Thyroid gland (tissue), 4 donors: ENCODE data around the gene ZNF672. TPM values are rescaled to one million over a fixed set of nuclear protein-coding genes. Genes with fewer than 3 reads are reported as not detected.
A peak's percentile ranks its signal among the peaks of the same experiment; 100 is the strongest.

Experiments
- DNase-seq, 2 donors: peaks; one replicate each; pipeline ENCODE4 v3.0.0-alpha.2; 2019
- H3K27ac ChIP-seq, 3 donors: fragments of 200-600 bp; sonication (generic); 1 replicate in 2 of 3; 2 replicates in 1 of 3; pipeline ENCODE4 v1.5.1; 2016 to 2019; ENCODE audit warnings: mild to moderate bottlenecking in 1 of 3, moderate library complexity in 1 of 3
- H3K27me3 ChIP-seq: fragments of 200-600 bp; sonication (generic); one replicate; pipeline ENCODE4 v1.5.1; 2019
- H3K36me3 ChIP-seq, 2 donors: fragments of 200-600 bp; sonication (generic); one replicate each; pipeline ENCODE4 v1.5.1; 2016 to 2019
- H3K4me1 ChIP-seq, 2 donors: fragments of 200-600 bp; sonication (generic); one replicate each; pipeline ENCODE4 v1.5.1; 2017 to 2019
- H3K4me3 ChIP-seq, 3 donors: fragments of 200-600 bp; sonication (generic); replicated peaks in 1 of 3; 1 replicate in 2 of 3; 2 replicates in 1 of 3; pipeline ENCODE4 v1.5.1; 2016; ENCODE audit warnings: mild to moderate bottlenecking in 1 of 3
- H3K9me3 ChIP-seq: fragments of 200-600 bp; sonication (generic); one replicate; pipeline ENCODE4 v1.5.1; 2017
- POLR2A ChIP-seq, 2 donors: fragments of 450-650 bp; IDR thresholded peaks; one replicate each; pipeline ENCODE4 v1.6.1; 2017; ENCODE audit warnings: antibody characterized with exemption in 2 of 2, mild to moderate bottlenecking in 2 of 2, moderate library complexity in 1 of 2
- WGBS, 2 donors: methylation state at CpG; one replicate each; pipeline ENCODE4 v1.1.5; 2017; 5-methylcytosine and 5-hydroxymethylcytosine counted together
- intact Hi-C: fragments of 100-400 bp; cut with DNase I; formaldehyde crosslinking; loops from one replicate; pipeline ENCODE4 v1.15.1; 2023
- total RNA-seq, 4 donors: library from RNA; depleted of rRNA; stranded (reverse); fragments of >200 nt; gene quantifications; one replicate each; pipeline ENCODE4 v1.2.3, GENCODE V29; 2016
- TF ChIP-seq, protein P1 (sequence below), 6 experiments: fragments of 200-600 bp in 3 of 6; fragments of 450-650 bp in 3 of 6; sonication (generic) in 3 of 6; IDR thresholded peaks; one replicate each; pipeline ENCODE4 v1.5.1; 2016 to 2019; ENCODE audit warnings: antibody characterized with exemption in 6 of 6, mild to moderate bottlenecking in 2 of 6, inconsistent platforms in 1 of 6, moderate library complexity in 1 of 6

ZNF672 gene
- total RNA-seq, 4 donors from 2014 or later: 43.5 to 82.2 (median 53.7) TPM

DNA sequence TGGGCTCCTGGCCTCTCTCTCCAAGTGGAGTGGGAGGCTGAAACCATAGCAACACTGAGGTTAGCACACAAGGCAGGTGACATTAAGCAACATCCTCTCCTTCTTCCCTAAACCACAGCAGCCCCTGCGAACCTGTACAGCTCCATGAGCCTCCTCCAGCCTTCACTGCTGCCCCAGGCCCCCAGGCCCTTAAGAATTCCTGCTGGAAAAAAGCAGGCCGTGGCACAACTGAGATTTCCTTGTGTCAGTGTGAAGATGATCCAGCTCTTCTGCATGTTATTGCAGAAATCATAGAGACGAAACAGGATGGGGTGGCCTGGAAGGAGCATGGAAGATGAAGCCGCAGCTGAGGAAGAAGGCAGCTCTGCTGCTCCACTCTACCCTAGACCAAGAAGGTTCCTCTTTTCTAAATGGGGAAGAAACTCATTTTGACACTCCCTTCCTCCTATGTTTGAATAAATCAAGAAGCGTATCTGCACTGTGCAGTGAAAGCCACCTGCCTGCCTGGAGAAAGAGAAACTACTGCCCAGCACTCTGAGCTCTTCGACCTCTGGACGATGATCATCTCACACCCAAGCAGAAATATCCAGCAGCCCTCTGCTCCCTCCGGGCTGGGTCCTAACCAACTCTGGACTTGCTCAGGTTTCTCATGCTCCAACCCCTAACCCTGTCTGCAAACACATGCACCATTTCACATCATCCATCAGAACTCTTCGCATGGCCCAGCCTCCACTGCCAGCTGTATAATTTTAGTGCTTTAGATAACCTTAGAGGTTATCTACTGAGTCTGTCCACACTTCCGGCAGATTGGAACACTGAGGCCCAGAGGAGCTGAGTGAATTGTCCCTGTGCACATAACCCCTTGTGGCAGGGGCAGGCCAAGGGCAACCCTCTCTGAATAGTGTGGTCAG lies 33.0 kb upstream of the ZNF672 start:
- no peak overlapping the region for H3K4me3 ChIP-seq
- H3K27me3 ChIP-seq: no peaks in the 10 kb centered on the region
- TF ChIP-seq, protein P1, sequence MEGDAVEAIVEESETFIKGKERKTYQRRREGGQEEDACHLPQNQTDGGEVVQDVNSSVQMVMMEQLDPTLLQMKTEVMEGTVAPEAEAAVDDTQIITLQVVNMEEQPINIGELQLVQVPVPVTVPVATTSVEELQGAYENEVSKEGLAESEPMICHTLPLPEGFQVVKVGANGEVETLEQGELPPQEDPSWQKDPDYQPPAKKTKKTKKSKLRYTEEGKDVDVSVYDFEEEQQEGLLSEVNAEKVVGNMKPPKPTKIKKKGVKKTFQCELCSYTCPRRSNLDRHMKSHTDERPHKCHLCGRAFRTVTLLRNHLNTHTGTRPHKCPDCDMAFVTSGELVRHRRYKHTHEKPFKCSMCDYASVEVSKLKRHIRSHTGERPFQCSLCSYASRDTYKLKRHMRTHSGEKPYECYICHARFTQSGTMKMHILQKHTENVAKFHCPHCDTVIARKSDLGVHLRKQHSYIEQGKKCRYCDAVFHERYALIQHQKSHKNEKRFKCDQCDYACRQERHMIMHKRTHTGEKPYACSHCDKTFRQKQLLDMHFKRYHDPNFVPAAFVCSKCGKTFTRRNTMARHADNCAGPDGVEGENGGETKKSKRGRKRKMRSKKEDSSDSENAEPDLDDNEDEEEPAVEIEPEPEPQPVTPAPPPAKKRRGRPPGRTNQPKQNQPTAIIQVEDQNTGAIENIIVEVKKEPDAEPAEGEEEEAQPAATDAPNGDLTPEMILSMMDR (IDR thresholded peaks at IDR 0.05): no peak
- no peak for TF ChIP-seq POLR2A (IDR thresholded peaks at IDR 0.05)
- intact Hi-C loops: loop anchor here (5.0 kb wide), 1 partner anchor 188 kb away; no protein-coding TSS in a partner anchor
- no peaks in the 10 kb centered on the region for H3K9me3 ChIP-seq
- WGBS, 2 donors: 75 to 83% methylated on average over 10 of the region's 10 CpGs
- H3K36me3 ChIP-seq: no peaks in the 10 kb centered on the region
- H3K27ac ChIP-seq: no peak overlapping the region
- no peaks in the 10 kb centered on the region for H3K4me1 ChIP-seq
- no peak for DNase-seq

DNA sequence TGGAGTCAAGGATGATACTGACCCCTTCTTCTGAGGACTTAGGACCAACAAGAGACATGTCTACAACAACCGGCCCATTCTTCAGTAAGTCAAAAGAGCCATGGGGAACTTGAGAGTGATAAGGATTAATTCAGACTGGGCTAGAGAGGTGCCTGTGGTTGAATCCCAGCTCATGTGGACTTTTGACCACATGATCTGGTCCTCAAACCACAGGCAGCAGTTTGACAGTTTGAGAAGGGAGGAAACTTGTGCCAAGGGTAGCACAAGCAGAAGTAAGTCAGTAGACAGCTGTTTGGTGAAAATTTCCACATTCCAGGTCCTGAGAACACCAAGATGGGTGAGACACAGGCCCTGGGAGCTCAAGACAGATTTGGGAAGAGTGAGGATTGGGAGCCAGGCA lies 32.1 kb upstream of the ZNF672 start:
- no peak for DNase-seq
- WGBS, 2 donors: 91 to 100% methylated on average over 1 of the region's 1 CpG
- Histone ChIP-seq H3K4me1 (peaks cover 0 to 4% of the 10 kb centered on the region in 2 donors), H3K9me3 (no peaks in the 10 kb centered on the region), H3K36me3 (no peaks in the 10 kb centered on the region), H3K27me3 (no peaks in the 10 kb centered on the region), H3K27ac (no peak overlapping the region), H3K4me3 (no peak overlapping the region)
- intact Hi-C loops: loop anchor here (5.0 kb wide), 1 partner anchor 189 kb away; no protein-coding TSS in a partner anchor
- TF ChIP-seq POLR2A (IDR thresholded peaks at IDR 0.05): no peak
- TF ChIP-seq, protein P1 (IDR thresholded peaks at IDR 0.05): no peak

DNA sequence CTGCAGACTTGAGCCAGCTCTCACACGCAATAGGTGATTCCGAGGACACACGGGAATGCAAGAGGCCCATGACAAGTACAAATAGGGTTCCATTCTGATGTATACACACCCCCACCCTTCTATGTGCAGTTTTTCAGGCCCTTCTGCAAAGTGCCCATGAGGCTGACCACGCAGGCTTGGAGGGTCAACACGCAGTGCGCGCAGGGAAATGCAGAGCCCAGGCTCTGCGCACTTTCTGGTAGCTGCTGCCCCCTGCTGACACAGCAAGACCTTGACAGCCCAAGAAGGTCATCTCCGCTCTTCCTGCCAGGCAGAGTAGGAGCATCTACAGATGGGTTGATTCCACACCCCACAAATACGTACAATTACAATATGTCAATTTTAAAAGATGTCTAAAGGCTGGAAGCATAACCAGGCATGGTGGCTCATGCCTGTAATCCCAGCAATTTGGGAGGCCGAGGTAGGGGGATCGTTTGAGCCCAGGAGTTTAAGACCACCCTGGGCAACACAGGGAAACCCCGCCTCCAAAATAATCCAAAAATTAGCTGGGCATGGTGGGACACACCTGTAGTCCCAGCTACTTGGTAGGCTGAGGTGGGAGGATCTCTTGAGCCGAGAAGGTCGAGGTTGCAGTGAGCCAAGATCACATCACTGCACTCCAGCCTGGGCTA lies 30.8 kb upstream of the ZNF672 start:
- TF ChIP-seq POLR2A (IDR thresholded peaks at IDR 0.05): no peak
- TF ChIP-seq, protein P1 (IDR thresholded peaks at IDR 0.05): peak; percentile 39 to 79 (median 56)
- Histone ChIP-seq H3K27ac (no peak overlapping the region), H3K4me3 (no peak overlapping the region), H3K4me1 (peaks cover 0 to 6% of the 10 kb centered on the region in 2 donors), H3K9me3 (no peaks in the 10 kb centered on the region), H3K36me3 (peaks cover 6 to 7% of the 10 kb centered on the region in 2 donors), H3K27me3 (no peaks in the 10 kb centered on the region)
- 43 to 47% methylated on average over 13 to 15 of the region's 15 CpGs for WGBS, 2 donors
- peak; percentile 29 to 53 for DNase-seq
- intact Hi-C loops: loop anchor here (5.0 kb wide), 1 partner anchor 190 kb away; no protein-coding TSS in a partner anchor

DNA sequence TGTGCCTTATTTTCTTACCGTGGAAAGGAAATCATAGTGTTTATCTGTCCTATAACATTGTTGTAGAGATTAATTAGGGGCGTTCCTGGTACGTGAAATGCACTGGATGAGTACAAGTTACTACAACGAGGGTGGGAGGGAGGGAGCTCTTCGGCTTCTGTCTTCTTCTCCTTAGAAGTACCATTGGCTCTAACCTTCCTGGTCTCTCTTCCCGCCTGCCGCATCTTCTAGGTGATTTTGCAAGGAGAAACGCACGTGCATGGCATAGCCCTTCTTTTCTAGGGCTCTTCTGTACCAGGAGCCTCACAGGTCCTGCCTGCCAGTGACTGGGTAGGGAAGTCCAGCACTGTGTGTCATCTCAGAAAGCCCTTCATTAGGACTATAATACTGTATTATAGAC lies 29.1 kb upstream of the ZNF672 start:
- H3K4me1 ChIP-seq: peaks cover 0 to 6% of the 10 kb centered on the region in 2 donors
- no peak overlapping the region for H3K27ac ChIP-seq
- DNase-seq: no peak
- 80 to 85% methylated on average over 9 of the region's 9 CpGs for WGBS, 2 donors
- no peaks in the 10 kb centered on the region for H3K27me3 ChIP-seq
- no peak for TF ChIP-seq POLR2A (IDR thresholded peaks at IDR 0.05)
- TF ChIP-seq, protein P1 (IDR thresholded peaks at IDR 0.05): no peak
- H3K4me3 ChIP-seq: no peak overlapping the region
- H3K36me3 ChIP-seq: peaks cover 19 to 20% of the 10 kb centered on the region in 2 donors
- intact Hi-C loops: loop anchor here (5.0 kb wide), 1 partner anchor 192 kb away; no protein-coding TSS in a partner anchor
- no peaks in the 10 kb centered on the region for H3K9me3 ChIP-seq
